ENCODE data around the gene RIMS3.

RIMS3 gene

GRCh38 chr1:40691538-40692428 lies 26.3 kb upstream of the RIMS3 start, which contains the start of gene NFYC:
NFYC (plus strand) TSS chr1:40691704; CDS start chr1:40738844, 47,140 bp downstream.
- peak; percentile 98 for DNase-seq

- peak; percentile 30 for DNase-seq
These were observed 25.5 kb upstream of the RIMS3 start for GRCh38 chr1:40690771-40691537.

GRCh38 chr1:40689737-40690136 lies 24.3 kb upstream of the RIMS3 start:
- DNase-seq: no peak

GRCh38 chr1:40687661-40688060 lies 22.2 kb upstream of the RIMS3 start:
- DNase-seq: no peak

GRCh38 chr1:40687059-40687458 lies 21.6 kb upstream of the RIMS3 start:
- no peak for DNase-seq

GRCh38 chr1:40684669-40685068 lies 19.2 kb upstream of the RIMS3 start:
- no peak for DNase-seq

- no peak for DNase-seq
These were observed 13.9 kb upstream of the RIMS3 start for GRCh38 chr1:40679165-40679953.

GRCh38 chr1:40676501-40676900 lies 11.0 kb upstream of the RIMS3 start:
- DNase-seq: no peak

GRCh38 chr1:40673452-40673851 lies 8.0 kb upstream of the RIMS3 start:
- no peak for DNase-seq

- DNase-seq: peak; percentile 83
These were observed 3.5 kb upstream of the RIMS3 start for GRCh38 chr1:40668769-40669525.

- no peak for DNase-seq
These were observed 691 bp downstream of the RIMS3 start for GRCh38 chr1:40664791-40665190.

- DNase-seq: no peak
These were observed 1.3 kb downstream of the RIMS3 start for GRCh38 chr1:40664167-40664537.

GRCh38 chr1:40663324-40664166 lies 1.9 kb downstream of the RIMS3 start:
- no peak for DNase-seq

- DNase-seq: no peak
These were observed 2.6 kb downstream of the RIMS3 start for GRCh38 chr1:40662864-40663263.

- no peak for DNase-seq
These were observed 3.3 kb downstream of the RIMS3 start for GRCh38 chr1:40662151-40662550.

- DNase-seq: no peak
These were observed 3.8 kb downstream of the RIMS3 start for GRCh38 chr1:40661678-40662077.

GRCh38 chr1:40659649-40659947 lies 5.9 kb downstream of the RIMS3 start:
- no peak for DNase-seq

- DNase-seq: no peak
These were observed 6.5 kb downstream of the RIMS3 start for GRCh38 chr1:40658751-40659648.

- DNase-seq: no peak
These were observed 8.4 kb downstream of the RIMS3 start for GRCh38 chr1:40657046-40657445.

- DNase-seq: no peak
These were observed 11.5 kb downstream of the RIMS3 start for GRCh38 chr1:40653851-40654537.
